ENCODE measurements around the gene CTRB2.

GRCh38 chr16:75235721-75236193, 28.8 kb upstream of the CTRB2 start:
- TF ChIP-seq IRF2 (CRISPR knock-in tag; IDR thresholded peaks at IDR 0.05; ENCODE audit: borderline replicate concordance, low read depth) = no peak
- TF ChIP-seq, protein P1, sequence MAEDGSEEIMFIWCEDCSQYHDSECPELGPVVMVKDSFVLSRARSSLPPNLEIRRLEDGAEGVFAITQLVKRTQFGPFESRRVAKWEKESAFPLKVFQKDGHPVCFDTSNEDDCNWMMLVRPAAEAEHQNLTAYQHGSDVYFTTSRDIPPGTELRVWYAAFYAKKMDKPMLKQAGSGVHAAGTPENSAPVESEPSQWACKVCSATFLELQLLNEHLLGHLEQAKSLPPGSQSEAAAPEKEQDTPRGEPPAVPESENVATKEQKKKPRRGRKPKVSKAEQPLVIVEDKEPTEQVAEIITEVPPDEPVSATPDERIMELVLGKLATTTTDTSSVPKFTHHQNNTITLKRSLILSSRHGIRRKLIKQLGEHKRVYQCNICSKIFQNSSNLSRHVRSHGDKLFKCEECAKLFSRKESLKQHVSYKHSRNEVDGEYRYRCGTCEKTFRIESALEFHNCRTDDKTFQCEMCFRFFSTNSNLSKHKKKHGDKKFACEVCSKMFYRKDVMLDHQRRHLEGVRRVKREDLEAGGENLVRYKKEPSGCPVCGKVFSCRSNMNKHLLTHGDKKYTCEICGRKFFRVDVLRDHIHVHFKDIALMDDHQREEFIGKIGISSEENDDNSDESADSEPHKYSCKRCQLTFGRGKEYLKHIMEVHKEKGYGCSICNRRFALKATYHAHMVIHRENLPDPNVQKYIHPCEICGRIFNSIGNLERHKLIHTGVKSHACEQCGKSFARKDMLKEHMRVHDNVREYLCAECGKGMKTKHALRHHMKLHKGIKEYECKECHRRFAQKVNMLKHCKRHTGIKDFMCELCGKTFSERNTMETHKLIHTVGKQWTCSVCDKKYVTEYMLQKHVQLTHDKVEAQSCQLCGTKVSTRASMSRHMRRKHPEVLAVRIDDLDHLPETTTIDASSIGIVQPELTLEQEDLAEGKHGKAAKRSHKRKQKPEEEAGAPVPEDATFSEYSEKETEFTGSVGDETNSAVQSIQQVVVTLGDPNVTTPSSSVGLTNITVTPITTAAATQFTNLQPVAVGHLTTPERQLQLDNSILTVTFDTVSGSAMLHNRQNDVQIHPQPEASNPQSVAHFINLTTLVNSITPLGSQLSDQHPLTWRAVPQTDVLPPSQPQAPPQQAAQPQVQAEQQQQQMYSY (CRISPR knock-in tag; IDR thresholded peaks at IDR 0.05) = no peak
- no peak for TF ChIP-seq CTCF (IDR thresholded peaks at IDR 0.05)
- no peak for TF ChIP-seq ESRRA (CRISPR knock-in tag; IDR thresholded peaks at IDR 0.05; ENCODE audit: borderline replicate concordance)
- no peak for TF ChIP-seq EMX1 (CRISPR knock-in tag; IDR thresholded peaks at IDR 0.05)
- TF ChIP-seq ELF4 (CRISPR knock-in tag; IDR thresholded peaks at IDR 0.05; ENCODE audit: low read depth) = no peak

All from WTC11 (cell line).